HUDEP-2 (cell line): ENCODE data around the gene CBX6.
"Not testable (repeated sequence)": the region's sequence is repeated elsewhere in the genome, so short reads cannot be mapped to it uniquely, and the experiment has no call there.

Experiments used
- DNase-seq, 76 experiments: peaks; one replicate each; lab custom pipeline; 2025; ENCODE audit not compliant: unreplicated experiment in 76 of 76; lab: John Stamatoyannopoulos, UW

CBX6 gene

GRCh38 chr22:38872172-38872830, at the start of gene CBX6:
CBX6 (minus strand) TSS chr22:38872216; CDS start chr22:38872190, 26 bp downstream.
- peak in 74 of 76 experiments; percentile 33 to 92 (median 80) for DNase-seq

DNA sequence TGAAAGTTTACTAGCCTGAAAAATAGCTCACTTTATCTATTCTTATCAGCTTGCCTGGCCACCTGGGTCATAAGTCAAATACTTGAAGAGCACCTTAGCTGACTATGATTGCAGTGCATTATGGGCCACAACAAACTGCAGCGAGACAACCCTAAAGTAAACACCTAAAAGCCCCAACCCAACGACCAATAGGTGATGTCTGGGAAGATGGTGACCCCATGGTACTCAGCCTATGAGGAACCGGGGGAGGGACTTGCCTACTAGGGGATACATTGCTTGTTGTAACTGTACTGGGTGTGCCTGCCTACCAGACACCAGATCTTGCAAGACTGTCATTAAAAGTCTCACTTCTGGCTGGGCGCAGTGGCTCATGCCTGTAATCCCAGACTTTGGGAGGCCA, 49.8 kb upstream of the CBX6 start:
- no peak for DNase-seq

DNA sequence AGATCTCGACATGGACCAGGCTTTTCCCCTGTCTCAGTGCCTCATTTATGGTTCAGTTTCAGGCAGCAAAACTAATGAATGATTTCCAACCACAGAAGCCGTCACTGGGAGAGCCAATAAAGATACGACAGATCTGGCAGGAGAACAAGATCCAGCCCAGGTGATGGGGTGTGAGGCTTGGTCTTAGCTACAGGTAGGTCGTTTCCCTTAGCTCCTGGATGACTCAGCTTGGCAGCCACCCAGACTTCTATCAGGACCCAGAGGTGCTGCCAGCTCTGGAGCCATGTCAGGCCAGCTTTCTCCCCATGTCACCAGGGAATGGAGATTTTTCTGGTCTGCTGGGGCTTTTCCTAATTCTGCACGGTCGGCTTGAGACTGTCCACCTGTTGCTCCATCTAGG, 49.1 kb upstream of the CBX6 start:
- DNase-seq, result no peak

GRCh38 chr22:38919631-38920190, 47.7 kb upstream of the CBX6 start:
- no peak for DNase-seq

DNA sequence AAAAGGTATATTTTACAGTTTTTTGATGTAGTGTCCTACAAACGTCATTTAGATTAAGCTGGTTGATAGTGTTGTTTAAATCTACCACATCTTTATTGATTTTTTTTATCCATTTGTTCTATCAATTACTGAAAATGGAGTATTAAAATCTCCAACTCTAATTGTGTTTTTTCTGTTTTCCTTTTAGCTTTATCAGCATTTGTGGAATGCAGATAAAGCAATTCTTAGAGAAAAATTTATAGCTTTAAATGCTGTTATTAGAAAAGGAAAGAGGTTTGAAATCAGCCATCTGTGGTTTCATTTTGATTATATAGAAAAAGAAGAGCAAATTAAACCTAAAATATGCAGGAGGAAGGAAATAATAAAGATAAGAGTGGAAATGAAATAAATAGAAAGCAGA, 39.4 kb upstream of the CBX6 start:
- DNase-seq, result no peak

- no peak for DNase-seq
These were observed 35.8 kb upstream of the CBX6 start for GRCh38 chr22:38907767-38908166.

GRCh38 chr22:38906052-38906451, 34.0 kb upstream of the CBX6 start:
- no peak for DNase-seq

GRCh38 chr22:38904052-38904617, 32.1 kb upstream of the CBX6 start:
- DNase-seq, result not testable (repeated sequence)

DNA sequence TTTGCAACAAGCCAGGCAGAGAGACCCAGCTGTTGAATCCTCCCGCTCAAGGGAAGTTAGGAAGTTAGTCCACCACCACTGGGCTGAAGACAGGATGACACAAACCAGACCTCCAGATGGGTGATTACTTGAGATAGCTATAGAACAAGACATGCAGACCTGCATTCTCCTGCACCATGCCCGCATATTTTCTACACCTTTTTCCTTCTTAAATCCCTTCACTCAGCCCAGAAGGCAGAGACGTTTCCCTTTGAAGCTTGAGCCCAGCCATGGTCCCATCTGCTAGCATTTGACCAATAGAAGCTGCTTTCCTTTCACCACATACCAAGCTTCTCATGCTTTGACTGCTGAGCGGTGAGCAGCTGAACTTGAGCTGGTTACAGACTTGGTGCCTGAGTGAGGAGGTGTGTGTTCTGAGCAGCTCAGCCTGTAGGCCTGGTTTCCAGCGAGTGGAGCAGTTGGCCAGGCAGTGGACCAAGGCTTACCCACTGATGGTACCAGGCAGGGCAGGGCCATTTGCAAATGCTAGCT, 29.2 kb upstream of the CBX6 start:
- no peak for DNase-seq

GRCh38 chr22:38900677-38901076, 28.7 kb upstream of the CBX6 start:
- no peak for DNase-seq

GRCh38 chr22:38891256-38891655, 19.2 kb upstream of the CBX6 start:
- no peak for DNase-seq

- no peak for DNase-seq
These were observed 18.4 kb upstream of the CBX6 start for GRCh38 chr22:38890377-38890776.

DNA sequence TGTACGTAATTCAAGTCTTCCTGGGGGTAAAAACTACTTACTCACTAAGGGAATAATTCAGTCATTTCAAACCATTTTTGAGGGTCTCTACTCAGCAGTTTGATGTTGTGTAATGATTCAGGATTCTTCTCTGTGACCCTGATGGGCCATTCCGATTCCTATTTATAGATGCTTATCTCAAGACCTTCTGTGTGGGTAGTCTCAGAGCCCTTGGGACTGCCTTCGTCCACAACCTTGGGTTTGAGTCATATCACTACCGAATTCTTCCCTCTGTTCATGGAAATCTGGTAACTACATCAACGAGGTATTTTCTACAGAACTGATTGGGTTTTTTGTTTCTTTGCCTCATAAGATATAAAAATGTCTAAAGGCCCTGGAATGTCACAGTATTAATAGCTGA, 14.3 kb upstream of the CBX6 start:
- DNase-seq, result no peak

DNA sequence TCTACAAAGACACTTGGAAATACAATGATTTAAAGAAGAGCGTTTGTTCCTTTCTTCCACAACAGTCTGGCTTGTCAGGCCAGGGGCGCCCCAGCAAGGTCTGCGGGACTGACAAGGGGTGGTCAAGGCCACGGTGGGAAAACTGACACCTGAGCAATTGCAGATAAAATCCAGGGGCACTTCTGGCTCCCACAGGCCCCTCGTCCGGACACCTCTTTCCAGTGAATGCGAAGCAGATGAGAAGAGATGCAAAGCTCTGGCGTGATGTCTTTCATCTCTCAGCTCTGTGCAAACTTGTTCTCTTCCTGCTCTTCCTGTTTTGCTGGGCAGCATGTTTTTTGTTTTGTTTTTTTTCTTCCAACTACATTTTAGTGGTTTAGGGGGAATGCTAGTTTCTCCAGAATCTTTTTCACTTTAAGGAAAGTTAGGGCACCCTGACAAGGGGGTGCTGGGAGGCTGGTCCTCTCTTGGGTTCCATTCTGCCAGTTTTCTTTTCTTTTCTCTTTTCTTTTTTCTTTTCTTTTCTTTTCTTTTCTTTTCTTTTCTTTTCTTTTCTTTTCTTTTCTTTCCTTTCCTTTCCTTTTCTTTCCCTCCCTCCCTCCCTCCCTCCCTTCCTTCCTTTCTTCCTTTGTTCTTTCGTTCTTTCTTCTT, 11.1 kb upstream of the CBX6 start:
- no peak for DNase-seq

DNA sequence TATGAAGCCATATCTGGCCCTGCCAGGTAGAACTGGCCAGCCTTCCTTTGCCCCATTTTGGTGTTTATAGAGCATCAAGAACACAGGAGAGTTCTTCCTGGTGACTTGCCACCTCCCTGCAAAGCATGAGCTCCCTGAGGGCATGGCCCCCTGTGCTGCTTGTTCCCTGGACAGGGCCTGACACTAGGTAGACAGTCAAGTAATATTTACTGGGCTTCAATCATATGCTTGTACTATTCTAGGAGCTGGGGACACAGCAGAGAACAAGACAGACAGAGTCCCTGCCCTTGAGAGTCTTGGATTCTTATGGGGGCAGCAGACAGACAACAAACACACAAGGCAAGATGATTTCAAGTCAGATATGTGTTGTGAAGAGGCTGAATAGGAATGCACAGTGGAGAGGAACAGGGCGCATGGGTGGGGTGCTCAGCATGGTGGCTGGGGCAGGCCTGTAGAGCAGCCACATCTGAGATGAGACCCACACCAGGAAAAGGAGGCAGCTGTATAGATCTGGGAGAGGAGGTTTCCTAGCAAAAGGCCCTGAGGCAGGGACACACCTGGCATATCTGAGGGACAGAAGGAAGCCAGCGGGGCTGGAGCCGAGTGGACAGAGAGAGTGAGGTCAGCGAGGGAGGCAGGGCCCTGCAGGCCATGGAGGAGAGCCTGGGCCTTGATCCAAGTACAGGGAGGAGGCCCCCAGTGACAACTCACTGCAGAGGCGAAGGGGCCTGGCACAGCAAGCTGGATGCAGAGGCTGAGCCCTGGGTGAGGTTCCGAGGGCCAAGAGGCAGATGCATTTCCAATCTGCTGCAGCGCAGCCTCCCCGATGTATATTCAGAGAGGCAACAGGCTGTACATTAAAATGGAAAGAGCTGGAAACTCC, 10.2 kb upstream of the CBX6 start:
- no peak for DNase-seq

- DNase-seq, result no peak
These were observed 9.5 kb upstream of the CBX6 start for GRCh38 chr22:38881464-38881871.

DNA sequence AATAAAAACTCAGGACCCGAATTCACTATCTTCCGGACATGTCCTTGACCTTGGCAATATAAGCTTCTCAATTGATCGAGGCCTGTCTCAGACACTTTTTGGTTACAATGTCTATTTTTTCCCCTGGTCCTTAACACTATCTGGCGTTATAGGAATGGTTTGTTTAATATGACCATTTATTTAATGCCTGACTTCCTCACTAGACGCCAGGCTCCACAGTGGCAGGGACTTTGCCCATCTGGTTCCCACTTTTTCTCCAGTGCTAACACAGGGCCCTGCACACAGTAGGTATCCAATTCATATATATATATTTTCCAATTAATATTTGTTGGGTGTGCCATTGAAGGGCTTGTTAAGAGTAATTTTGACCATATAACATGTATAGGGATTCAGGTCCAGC, 7.9 kb upstream of the CBX6 start:
- DNase-seq, result no peak

DNA sequence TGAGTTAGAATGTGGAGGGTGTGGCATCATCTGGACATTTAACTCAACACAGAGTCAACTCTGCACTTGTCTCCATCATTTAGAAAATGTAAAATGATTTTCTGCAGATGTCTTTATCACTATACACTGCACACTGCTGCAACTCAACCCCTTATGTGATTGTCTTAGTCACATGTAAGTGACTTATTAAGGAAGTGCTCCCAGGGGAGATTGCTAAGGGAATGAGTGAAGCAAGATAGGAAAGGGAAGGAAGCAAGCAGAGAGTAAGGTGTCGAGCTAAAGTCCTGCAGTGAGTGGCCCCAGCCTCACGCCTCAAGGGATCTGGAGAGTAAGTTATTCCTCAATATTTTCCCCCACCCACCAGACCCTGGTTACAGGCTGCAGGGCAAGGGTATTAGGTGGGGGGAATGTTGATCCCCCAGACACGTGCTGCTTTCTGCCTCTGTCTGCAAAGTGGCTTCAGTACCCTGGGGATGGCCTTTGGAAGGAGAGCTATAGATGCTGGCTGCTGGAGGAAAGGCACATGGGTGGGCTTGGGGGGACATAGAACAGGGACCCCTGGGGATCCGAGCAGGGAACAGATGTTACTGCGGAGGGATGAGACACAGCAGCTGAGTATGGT, 7.2 kb upstream of the CBX6 start:
- DNase-seq, result no peak

GRCh38 chr22:38878001-38878400, 6.0 kb upstream of the CBX6 start:
- DNase-seq, result no peak

DNA sequence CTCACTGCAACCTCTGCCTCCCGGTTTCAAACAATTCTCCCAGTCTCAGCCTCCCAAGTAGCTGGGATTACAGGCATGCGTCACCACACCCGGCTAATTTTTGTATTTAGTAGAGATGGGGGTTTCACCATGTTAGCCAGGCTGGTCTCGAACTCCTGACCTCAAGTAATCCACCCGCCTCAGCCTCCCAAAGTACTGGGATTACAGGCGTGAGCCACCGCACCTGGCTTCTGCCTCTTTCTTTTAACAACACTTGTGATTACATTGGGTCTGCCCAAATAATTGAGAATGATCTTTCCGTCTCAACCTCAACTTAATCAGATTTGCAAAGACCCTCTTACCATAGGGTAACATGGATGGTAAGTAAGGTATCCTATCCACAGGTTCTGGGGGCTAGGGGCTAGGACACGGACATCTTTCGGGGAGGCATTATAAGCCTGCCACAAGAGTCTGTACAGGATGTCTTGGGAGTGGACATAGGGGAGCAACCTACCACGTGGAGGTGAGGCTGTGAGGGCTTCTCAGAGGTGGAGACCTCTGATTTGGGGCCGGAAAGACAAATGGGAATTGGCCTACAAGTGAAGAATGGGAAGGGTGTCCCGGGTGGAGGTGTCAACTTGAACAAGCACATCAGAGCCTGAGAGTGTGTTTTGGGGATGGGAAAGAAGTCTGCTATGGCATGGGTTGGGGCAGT, 2.7 kb upstream of the CBX6 start:
- no peak for DNase-seq
